ENCODE measurements around the gene LGALS7.
A peak's percentile ranks its signal among the peaks of the same experiment; 100 is the strongest.

Gene LGALS7

GRCh38 chr19:38737281-38737865, 35.9 kb downstream of the LGALS7 start:
- no peak for TF ChIP-seq CTCF (IDR thresholded peaks at IDR 0.05; ENCODE audit: low read length, missing control alignments)
- DNase-seq (ENCODE audit: low read depth): no peak
- H3K4me3 ChIP-seq (replicated peaks; ENCODE audit: low read depth, low read length): no peak overlapping the region

GRCh38 chr19:38736413-38737280, 36.7 kb downstream of the LGALS7 start:
- DNase-seq (ENCODE audit: low read depth): no peak
- no peak for TF ChIP-seq CTCF (IDR thresholded peaks at IDR 0.05; ENCODE audit: low read length, missing control alignments)
- H3K4me3 ChIP-seq (replicated peaks; ENCODE audit: low read depth, low read length): peak overlapping the region; percentile 19

- no peak for DNase-seq (ENCODE audit: low read depth)
- no peak for TF ChIP-seq CTCF (IDR thresholded peaks at IDR 0.05; ENCODE audit: low read length, missing control alignments)
- H3K4me3 ChIP-seq (replicated peaks; ENCODE audit: low read depth, low read length): peak overlapping the region; percentile 32
Observed at GRCh38 chr19:38736036-38736412, 37.3 kb downstream of the LGALS7 start.

- TF ChIP-seq CTCF (IDR thresholded peaks at IDR 0.05; ENCODE audit: low read length, missing control alignments): no peak
- H3K4me3 ChIP-seq (replicated peaks; ENCODE audit: low read depth, low read length): no peak overlapping the region
- DNase-seq (ENCODE audit: low read depth): no peak
Observed at GRCh38 chr19:38735257-38735686, 38.0 kb downstream of the LGALS7 start.

GRCh38 chr19:38734426-38735256, 38.7 kb downstream of the LGALS7 start:
- no peak overlapping the region for H3K4me3 ChIP-seq (replicated peaks; ENCODE audit: low read depth, low read length)

GRCh38 chr19:38734176-38734425, 39.2 kb downstream of the LGALS7 start:
- TF ChIP-seq CTCF (IDR thresholded peaks at IDR 0.05; ENCODE audit: low read length, missing control alignments): no peak
- DNase-seq (ENCODE audit: low read depth): no peak
- H3K4me3 ChIP-seq (replicated peaks; ENCODE audit: low read depth, low read length): no peak overlapping the region

More at GRCh38 chr19:38734426-38735256, 38.7 kb downstream of the LGALS7 start:
- no peak for DNase-seq (ENCODE audit: low read depth)
- no peak for TF ChIP-seq CTCF (IDR thresholded peaks at IDR 0.05; ENCODE audit: low read length, missing control alignments)
